ENCODE data around the gene ETS1. TPM values are rescaled to one million over a fixed set of nuclear protein-coding genes. Genes with fewer than 3 reads are reported as not detected.
A peak's percentile ranks its signal among the peaks of the same experiment; 100 is the strongest.

Gene ETS1
- total and polyA plus RNA-seq, 11 donors = 18.4 to 101 (median 45.3) TPM

GRCh38 chr11:128615076-128615475 is 27.7 kb upstream of the ETS1 start:
- H3K27me3 ChIP-seq = no peaks in the 10 kb centered on the region
- no peaks in the 10 kb centered on the region for H3K9me3 ChIP-seq
- 69 to 91% (median 74%) methylated on average over 11 of the region's 11 CpGs for WGBS, 4 donors
- peaks cover 0 to 41% (median 20%) of the 10 kb centered on the region in 12 donors for H3K4me1 ChIP-seq
- no peaks in the 10 kb centered on the region for H3K36me3 ChIP-seq
- no peak overlapping the region for H3K4me3 ChIP-seq
- H3K27ac ChIP-seq = no peak overlapping the region
- TF ChIP-seq, protein P1, sequence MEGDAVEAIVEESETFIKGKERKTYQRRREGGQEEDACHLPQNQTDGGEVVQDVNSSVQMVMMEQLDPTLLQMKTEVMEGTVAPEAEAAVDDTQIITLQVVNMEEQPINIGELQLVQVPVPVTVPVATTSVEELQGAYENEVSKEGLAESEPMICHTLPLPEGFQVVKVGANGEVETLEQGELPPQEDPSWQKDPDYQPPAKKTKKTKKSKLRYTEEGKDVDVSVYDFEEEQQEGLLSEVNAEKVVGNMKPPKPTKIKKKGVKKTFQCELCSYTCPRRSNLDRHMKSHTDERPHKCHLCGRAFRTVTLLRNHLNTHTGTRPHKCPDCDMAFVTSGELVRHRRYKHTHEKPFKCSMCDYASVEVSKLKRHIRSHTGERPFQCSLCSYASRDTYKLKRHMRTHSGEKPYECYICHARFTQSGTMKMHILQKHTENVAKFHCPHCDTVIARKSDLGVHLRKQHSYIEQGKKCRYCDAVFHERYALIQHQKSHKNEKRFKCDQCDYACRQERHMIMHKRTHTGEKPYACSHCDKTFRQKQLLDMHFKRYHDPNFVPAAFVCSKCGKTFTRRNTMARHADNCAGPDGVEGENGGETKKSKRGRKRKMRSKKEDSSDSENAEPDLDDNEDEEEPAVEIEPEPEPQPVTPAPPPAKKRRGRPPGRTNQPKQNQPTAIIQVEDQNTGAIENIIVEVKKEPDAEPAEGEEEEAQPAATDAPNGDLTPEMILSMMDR (IDR thresholded peaks at IDR 0.05) = no peak
- no peak for TF ChIP-seq POLR2A (IDR thresholded peaks at IDR 0.05)
- DNase-seq (no peak), ATAC-seq (no peak)
- intact Hi-C loops (cut with DNase I) = loop anchor here in 1 of 10 donors (5.0 kb wide), 1 partner anchor 53 kb away; no protein-coding TSS in a partner anchor

- Histone ChIP-seq H3K4me3 (no peak overlapping the region), H3K27me3 (no peaks in the 10 kb centered on the region), H3K36me3 (no peaks in the 10 kb centered on the region), H3K27ac (no peak overlapping the region), H3K9me3 (no peaks in the 10 kb centered on the region), H3K4me1 (peaks cover 0 to 47% (median 25%) of the 10 kb centered on the region in 12 donors)
- intact Hi-C loops (cut with DNase I) = no loop called here
- ATAC-seq (no peak), DNase-seq (no peak)
- TF ChIP-seq POLR2A (IDR thresholded peaks at IDR 0.05) = no peak
- TF ChIP-seq, protein P1 (IDR thresholded peaks at IDR 0.05) = no peak
- WGBS, 4 donors = 94 to 100% (median 96%) methylated on average over 6 of the region's 6 CpGs
Measured at GRCh38 chr11:128614026-128614425, 26.7 kb upstream of the ETS1 start.

- WGBS, 4 donors = 86 to 98% (median 93%) methylated on average over 8 of the region's 8 CpGs
- DNase-seq (no peak), ATAC-seq (no peak)
- H3K27me3 ChIP-seq = no peaks in the 10 kb centered on the region
- H3K4me1 ChIP-seq = peaks cover 0 to 47% (median 26%) of the 10 kb centered on the region in 12 donors
- H3K27ac ChIP-seq = no peak overlapping the region
- H3K9me3 ChIP-seq = no peaks in the 10 kb centered on the region
- H3K4me3 ChIP-seq = no peak overlapping the region
- intact Hi-C loops (cut with DNase I) = no loop called here
- no peaks in the 10 kb centered on the region for H3K36me3 ChIP-seq
- TF ChIP-seq POLR2A (IDR thresholded peaks at IDR 0.05) = no peak
- TF ChIP-seq, protein P1 (IDR thresholded peaks at IDR 0.05) = no peak
Measured at GRCh38 chr11:128613300-128613995, 26.1 kb upstream of the ETS1 start.

- intact Hi-C loops (cut with DNase I) = no loop called here
- H3K9me3 ChIP-seq = no peaks in the 10 kb centered on the region
- DNase-seq = peak in 1 of 5 donors; percentile 66
- H3K27me3 ChIP-seq = no peaks in the 10 kb centered on the region
- H3K4me3 ChIP-seq = peak overlapping the region in 2 of 12 donors; percentile 14 to 16
- H3K27ac ChIP-seq = peak overlapping the region in 11 of 12 donors; percentile 34 to 76 (median 45)
- TF ChIP-seq, protein P1 (IDR thresholded peaks at IDR 0.05) = no peak
- no peak for TF ChIP-seq POLR2A (IDR thresholded peaks at IDR 0.05)
- WGBS, 4 donors = 41 to 55% (median 49%) methylated on average over 18 of the region's 18 CpGs
- H3K36me3 ChIP-seq = no peaks in the 10 kb centered on the region
- ATAC-seq = peak; percentile 11 to 72 (median 54)
- peaks cover 0 to 47% (median 26%) of the 10 kb centered on the region in 12 donors for H3K4me1 ChIP-seq
Measured at GRCh38 chr11:128610721-128611617, 23.6 kb upstream of the ETS1 start.

All from heart left ventricle (tissue), 16 donors.